ENCODE data around the gene ANKS1A. TPM values are rescaled to one million over a fixed set of nuclear protein-coding genes. Genes with fewer than 3 reads are reported as not detected.

The ANKS1A gene
- polyA plus RNA-seq, 4 donors: 6.5 to 29.9 (median 10.8) TPM

DNA sequence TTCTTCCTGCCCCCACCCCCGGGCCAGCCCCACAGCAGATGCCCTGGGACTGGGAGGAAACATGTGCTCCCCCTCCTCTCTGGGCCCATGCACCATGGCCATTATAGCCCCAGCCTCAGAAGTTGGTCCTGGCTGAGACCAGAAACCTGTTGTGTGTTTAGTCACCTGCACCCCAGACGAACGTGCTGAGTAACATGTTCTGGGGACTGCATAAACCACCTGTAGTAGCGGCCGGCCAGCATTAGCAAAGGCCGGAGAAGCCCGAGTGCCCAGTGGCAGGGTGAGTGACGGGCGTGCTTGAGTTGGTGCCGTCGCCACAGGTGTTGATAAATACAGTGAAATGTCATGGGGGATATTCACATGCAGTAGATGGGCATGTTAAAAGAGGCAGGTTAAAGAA is 178.2 kb downstream of the ANKS1A start:
- Histone ChIP-seq H3K9me3 (ENCODE audit: control insufficient read depth in 2 of 2, insufficient read depth in 1 of 2, low read depth in 1 of 2, low read length in 1 of 2) (no peaks in the 10 kb centered on the region), H3K36me3 (ENCODE audit: control insufficient read depth in 3 of 3, insufficient read depth in 2 of 3, low read depth in 1 of 3, low read length in 3 of 3) (peaks cover 4 to 77% (median 9%) of the 10 kb centered on the region in 3 donors), H3K27ac (ENCODE audit: low read depth in 1 of 3, low read length in 2 of 3) (no peak overlapping the region), H3K4me1 (ENCODE audit: control insufficient read depth in 3 of 3, insufficient read depth in 2 of 3, low read depth in 1 of 3, low read length in 2 of 3) (no peaks in the 10 kb centered on the region), H3K4me3 (ENCODE audit: low read depth in 1 of 3, low read length in 3 of 3) (no peak overlapping the region), H3K27me3 (ENCODE audit: control insufficient read depth in 3 of 3, insufficient read depth in 3 of 3, low read length in 3 of 3) (no peaks in the 10 kb centered on the region)
- 92 to 99% (median 95%) methylated on average over 11 of the region's 11 CpGs for WGBS, 3 donors
- no peak for FAIRE-seq
- no peak for DNase-seq

DNA sequence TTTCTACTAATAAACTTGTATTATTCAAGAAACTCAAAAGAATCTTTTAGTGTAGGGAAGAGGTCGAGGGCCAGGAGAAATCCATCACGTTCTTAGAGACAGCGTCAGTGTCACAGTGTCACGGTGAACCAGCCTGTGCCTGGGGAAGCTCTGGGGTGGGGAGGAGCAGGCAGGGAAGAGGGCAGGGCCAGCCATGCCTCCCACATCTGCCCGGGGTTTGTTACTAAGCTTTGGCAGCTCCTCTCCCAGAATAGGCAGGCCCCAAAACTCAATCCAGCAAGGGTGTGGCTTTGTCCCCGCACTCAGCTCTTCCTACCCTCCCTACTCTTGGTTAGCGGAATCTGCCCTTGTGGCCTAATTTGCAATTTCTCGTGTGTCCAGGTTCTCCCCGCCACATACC is 179.2 kb downstream of the ANKS1A start:
- no peak overlapping the region for H3K4me3 ChIP-seq (ENCODE audit: low read depth in 1 of 3, low read length in 3 of 3)
- no peaks in the 10 kb centered on the region for H3K4me1 ChIP-seq (ENCODE audit: control insufficient read depth in 3 of 3, insufficient read depth in 2 of 3, low read depth in 1 of 3, low read length in 2 of 3)
- DNase-seq (no peak), FAIRE-seq (no peak)
- H3K27ac ChIP-seq (ENCODE audit: low read depth in 1 of 3, low read length in 2 of 3): no peak overlapping the region
- 78 to 88% (median 85%) methylated on average over 9 of the region's 9 CpGs for WGBS, 3 donors
- H3K9me3 ChIP-seq (ENCODE audit: control insufficient read depth in 2 of 2, insufficient read depth in 1 of 2, low read depth in 1 of 2, low read length in 1 of 2): no peaks in the 10 kb centered on the region
- H3K36me3 ChIP-seq (ENCODE audit: control insufficient read depth in 3 of 3, insufficient read depth in 2 of 3, low read depth in 1 of 3, low read length in 3 of 3): peaks cover 4 to 78% (median 11%) of the 10 kb centered on the region in 3 donors
- no peaks in the 10 kb centered on the region for H3K27me3 ChIP-seq (ENCODE audit: control insufficient read depth in 3 of 3, insufficient read depth in 3 of 3, low read length in 3 of 3)

DNA sequence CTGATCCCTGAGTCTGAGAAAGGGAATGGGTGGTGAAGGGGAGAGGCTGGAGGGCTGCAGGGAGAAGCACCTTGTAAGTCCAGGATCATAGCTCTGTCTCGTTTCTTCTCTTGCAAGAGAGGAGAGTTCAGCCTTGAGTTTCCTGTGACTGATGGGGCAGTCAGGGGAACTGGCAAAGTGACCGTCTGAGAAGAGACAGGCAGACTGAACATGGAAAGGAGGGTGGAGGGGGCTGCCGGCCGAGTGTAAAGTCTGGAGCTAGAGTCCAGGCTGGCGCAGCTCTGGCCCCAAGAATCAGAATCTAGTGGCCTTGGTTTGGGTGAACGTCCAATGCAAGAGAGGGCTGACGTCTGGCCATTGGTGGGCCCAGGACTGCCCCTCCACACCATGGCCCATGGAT is 179.6 kb downstream of the ANKS1A start:
- 86 to 96% (median 94%) methylated on average over 7 of the region's 7 CpGs for WGBS, 3 donors
- FAIRE-seq: no peak
- DNase-seq: no peak
- H3K4me1 ChIP-seq (ENCODE audit: control insufficient read depth in 3 of 3, insufficient read depth in 2 of 3, low read depth in 1 of 3, low read length in 2 of 3): no peaks in the 10 kb centered on the region
- H3K27ac ChIP-seq (ENCODE audit: low read depth in 1 of 3, low read length in 2 of 3): no peak overlapping the region
- no peaks in the 10 kb centered on the region for H3K9me3 ChIP-seq (ENCODE audit: control insufficient read depth in 2 of 2, insufficient read depth in 1 of 2, low read depth in 1 of 2, low read length in 1 of 2)
- H3K27me3 ChIP-seq (ENCODE audit: control insufficient read depth in 3 of 3, insufficient read depth in 3 of 3, low read length in 3 of 3): no peaks in the 10 kb centered on the region
- H3K36me3 ChIP-seq (ENCODE audit: control insufficient read depth in 3 of 3, insufficient read depth in 2 of 3, low read depth in 1 of 3, low read length in 3 of 3): peaks cover 2 to 78% (median 10%) of the 10 kb centered on the region in 3 donors
- H3K4me3 ChIP-seq (ENCODE audit: low read depth in 1 of 3, low read length in 3 of 3): no peak overlapping the region

DNA sequence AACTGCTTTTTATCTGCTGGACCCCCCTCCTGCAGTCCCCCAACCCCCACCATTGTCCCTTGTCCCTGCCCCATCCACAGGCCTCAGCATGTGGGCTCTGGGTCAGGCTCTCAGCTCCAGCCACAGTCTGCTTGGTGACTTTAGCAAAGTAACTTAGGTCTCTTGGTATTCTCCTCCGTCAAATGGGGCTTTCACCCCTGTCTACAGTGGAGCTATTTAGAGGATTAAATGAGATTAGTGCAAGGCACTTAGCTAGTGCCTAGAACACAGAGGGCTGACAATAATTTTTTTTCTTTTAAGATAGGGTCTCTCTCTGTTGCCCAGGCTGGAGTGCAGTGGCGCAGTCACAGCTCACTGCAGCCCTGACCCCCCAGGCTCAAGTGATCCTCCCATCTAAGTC is 180.2 kb downstream of the ANKS1A start:
- no peak overlapping the region for H3K27ac ChIP-seq (ENCODE audit: low read depth in 1 of 3, low read length in 2 of 3)
- 89 to 100% (median 94%) methylated on average over 2 of the region's 2 CpGs for WGBS, 3 donors
- FAIRE-seq (no peak), DNase-seq (no peak)
- peaks cover 0 to 78% (median 7%) of the 10 kb centered on the region in 3 donors for H3K36me3 ChIP-seq (ENCODE audit: control insufficient read depth in 3 of 3, insufficient read depth in 2 of 3, low read depth in 1 of 3, low read length in 3 of 3)
- no peaks in the 10 kb centered on the region for H3K9me3 ChIP-seq (ENCODE audit: control insufficient read depth in 2 of 2, insufficient read depth in 1 of 2, low read depth in 1 of 2, low read length in 1 of 2)
- H3K4me1 ChIP-seq (ENCODE audit: control insufficient read depth in 3 of 3, insufficient read depth in 2 of 3, low read depth in 1 of 3, low read length in 2 of 3): no peaks in the 10 kb centered on the region
- no peaks in the 10 kb centered on the region for H3K27me3 ChIP-seq (ENCODE audit: control insufficient read depth in 3 of 3, insufficient read depth in 3 of 3, low read length in 3 of 3)
- H3K4me3 ChIP-seq (ENCODE audit: low read depth in 1 of 3, low read length in 3 of 3): no peak overlapping the region

DNA sequence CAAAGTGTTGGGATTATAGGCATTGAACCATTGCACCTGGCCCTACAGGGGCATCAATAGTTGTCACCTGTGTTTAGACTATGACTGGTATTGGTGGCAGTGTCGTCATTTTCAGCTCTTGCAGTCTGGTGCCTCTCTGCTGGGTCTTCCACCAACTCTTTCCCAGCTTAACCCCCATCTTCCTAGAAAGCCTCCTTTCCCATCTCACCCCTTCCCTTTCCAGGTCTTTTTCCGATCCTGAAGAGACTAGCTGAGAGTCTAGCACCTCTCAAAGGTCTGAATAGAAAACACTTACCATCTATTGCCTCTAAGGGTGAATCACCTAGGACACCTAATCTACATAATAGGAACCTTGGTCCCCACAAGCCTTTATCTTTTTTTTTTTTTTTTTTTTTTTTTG is 181.1 kb downstream of the ANKS1A start:
- Histone ChIP-seq H3K4me3 (ENCODE audit: low read depth in 1 of 3, low read length in 3 of 3) (no peak overlapping the region), H3K36me3 (ENCODE audit: control insufficient read depth in 3 of 3, insufficient read depth in 2 of 3, low read depth in 1 of 3, low read length in 3 of 3) (peaks cover 0 to 77% (median 7%) of the 10 kb centered on the region in 3 donors), H3K9me3 (ENCODE audit: control insufficient read depth in 2 of 2, insufficient read depth in 1 of 2, low read depth in 1 of 2, low read length in 1 of 2) (no peaks in the 10 kb centered on the region), H3K4me1 (ENCODE audit: control insufficient read depth in 3 of 3, insufficient read depth in 2 of 3, low read depth in 1 of 3, low read length in 2 of 3) (no peaks in the 10 kb centered on the region), H3K27me3 (ENCODE audit: control insufficient read depth in 3 of 3, insufficient read depth in 3 of 3, low read length in 3 of 3) (no peaks in the 10 kb centered on the region), H3K27ac (ENCODE audit: low read depth in 1 of 3, low read length in 2 of 3) (no peak overlapping the region)
- DNase-seq: no peak
- 91 to 97% (median 93%) methylated on average over 2 of the region's 2 CpGs for WGBS, 3 donors
- FAIRE-seq: no peak

DNA sequence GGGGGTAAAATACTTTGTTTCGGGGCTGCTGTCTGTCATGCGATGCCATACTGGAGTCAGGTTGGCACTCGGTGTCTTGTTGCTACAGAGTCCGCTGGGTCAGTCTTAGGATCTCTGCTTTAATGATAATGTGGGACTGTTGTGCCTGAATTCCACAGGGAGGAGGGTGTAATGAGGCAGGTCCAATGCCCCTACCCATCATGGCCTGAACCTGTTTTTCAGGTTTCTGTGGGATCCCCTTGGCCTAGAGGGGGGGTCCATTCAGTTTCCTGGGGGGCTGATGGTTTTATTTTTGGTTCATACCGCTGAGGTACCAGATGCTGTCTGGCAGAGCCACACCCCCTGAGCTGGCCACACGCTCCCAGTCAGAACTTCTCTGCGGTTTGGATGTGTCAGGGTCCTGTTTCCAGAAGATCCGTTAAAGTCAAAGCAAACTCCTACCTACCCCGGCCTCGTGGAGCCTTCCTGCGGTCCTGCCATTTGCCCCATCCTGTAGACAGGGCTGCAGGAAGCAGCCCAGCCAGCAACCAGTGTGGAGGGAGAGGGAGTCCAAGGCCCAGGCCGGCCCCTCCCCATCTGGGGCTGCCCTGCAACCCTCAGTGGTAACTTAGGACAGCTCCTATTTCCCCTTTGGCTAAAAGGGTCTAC is 182.4 kb downstream of the ANKS1A start:
- Histone ChIP-seq H3K27me3 (ENCODE audit: control insufficient read depth in 3 of 3, insufficient read depth in 3 of 3, low read length in 3 of 3) (no peaks in the 10 kb centered on the region), H3K36me3 (ENCODE audit: control insufficient read depth in 3 of 3, insufficient read depth in 2 of 3, low read depth in 1 of 3, low read length in 3 of 3) (peaks cover 0 to 74% (median 2%) of the 10 kb centered on the region in 3 donors), H3K4me1 (ENCODE audit: control insufficient read depth in 3 of 3, insufficient read depth in 2 of 3, low read depth in 1 of 3, low read length in 2 of 3) (no peaks in the 10 kb centered on the region), H3K9me3 (ENCODE audit: control insufficient read depth in 2 of 2, insufficient read depth in 1 of 2, low read depth in 1 of 2, low read length in 1 of 2) (no peaks in the 10 kb centered on the region), H3K4me3 (ENCODE audit: low read depth in 1 of 3, low read length in 3 of 3) (no peak overlapping the region), H3K27ac (ENCODE audit: low read depth in 1 of 3, low read length in 2 of 3) (no peak overlapping the region)
- no peak for FAIRE-seq
- WGBS, 3 donors: 84 to 91% (median 84%) methylated on average over 12 of the region's 12 CpGs
- DNase-seq: no peak

DNA sequence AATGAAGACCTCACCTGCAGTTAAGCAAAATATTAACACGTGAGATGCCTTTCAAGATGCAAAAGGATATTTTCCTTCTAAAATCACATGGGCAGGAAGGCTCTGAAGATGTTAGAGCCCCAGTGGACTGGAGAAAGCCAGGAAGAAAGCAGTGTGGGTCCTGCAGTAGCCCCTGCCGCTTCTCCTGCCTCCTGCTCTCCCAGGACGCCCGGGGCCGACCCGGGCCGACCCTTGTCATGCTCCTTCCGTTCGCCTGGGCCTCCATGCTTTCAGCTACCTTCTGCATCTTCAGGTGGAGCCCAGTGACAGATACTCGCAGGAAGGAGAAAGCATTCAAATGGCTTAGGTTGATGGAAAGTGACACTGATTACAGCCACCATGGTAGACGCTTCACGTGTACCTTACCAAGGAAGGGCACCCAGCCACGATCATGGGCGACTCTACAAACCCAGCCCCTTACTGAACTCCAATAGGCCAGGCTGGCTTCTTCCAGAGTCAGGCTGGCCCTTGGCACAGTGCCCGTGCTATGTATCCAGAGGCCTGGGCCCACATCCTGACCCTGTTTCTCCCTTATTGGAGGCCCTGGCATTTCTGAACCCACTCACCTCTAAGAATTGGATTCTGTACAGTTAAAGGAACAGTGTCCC is 183.1 kb downstream of the ANKS1A start:
- WGBS, 3 donors: 76 to 81% (median 80%) methylated on average over 15 of the region's 15 CpGs
- no peak for FAIRE-seq
- H3K27ac ChIP-seq (ENCODE audit: low read depth in 1 of 3, low read length in 2 of 3): no peak overlapping the region
- H3K4me3 ChIP-seq (ENCODE audit: low read depth in 1 of 3, low read length in 3 of 3): no peak overlapping the region
- no peak for DNase-seq
- no peaks in the 10 kb centered on the region for H3K9me3 ChIP-seq (ENCODE audit: control insufficient read depth in 2 of 2, insufficient read depth in 1 of 2, low read depth in 1 of 2, low read length in 1 of 2)
- peaks cover 0 to 74% (median 2%) of the 10 kb centered on the region in 3 donors for H3K36me3 ChIP-seq (ENCODE audit: control insufficient read depth in 3 of 3, insufficient read depth in 2 of 3, low read depth in 1 of 3, low read length in 3 of 3)
- no peaks in the 10 kb centered on the region for H3K27me3 ChIP-seq (ENCODE audit: control insufficient read depth in 3 of 3, insufficient read depth in 3 of 3, low read length in 3 of 3)
- H3K4me1 ChIP-seq (ENCODE audit: control insufficient read depth in 3 of 3, insufficient read depth in 2 of 3, low read depth in 1 of 3, low read length in 2 of 3): no peaks in the 10 kb centered on the region

DNA sequence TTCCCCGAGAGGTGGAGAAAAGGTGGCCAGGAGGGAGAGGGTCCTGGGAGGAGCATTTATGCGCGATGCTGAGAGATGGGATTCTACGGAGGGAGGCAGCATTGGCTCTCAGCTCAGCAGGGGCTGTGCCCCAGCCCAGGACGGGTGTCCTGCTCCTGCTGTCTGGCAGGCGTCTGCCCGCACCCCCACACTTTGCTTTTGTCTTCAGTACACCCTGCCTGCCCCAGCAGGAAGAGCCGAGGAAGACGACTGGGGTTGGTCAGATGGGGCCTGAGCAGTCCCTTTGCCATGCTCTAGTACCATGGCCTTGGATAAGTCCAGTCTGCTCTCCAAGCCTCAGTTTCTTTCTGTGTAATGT is 183.6 kb downstream of the ANKS1A start:
- FAIRE-seq: no peak

More for the DNA sequence above, 183.6 kb downstream of the ANKS1A start:
- H3K27ac ChIP-seq (ENCODE audit: low read depth in 1 of 3, low read length in 2 of 3): no peak overlapping the region
- no peaks in the 10 kb centered on the region for H3K9me3 ChIP-seq (ENCODE audit: control insufficient read depth in 2 of 2, insufficient read depth in 1 of 2, low read depth in 1 of 2, low read length in 1 of 2)
- no peak overlapping the region for H3K4me3 ChIP-seq (ENCODE audit: low read depth in 1 of 3, low read length in 3 of 3)
- peaks cover 0 to 76% (median 4%) of the 10 kb centered on the region in 3 donors for H3K36me3 ChIP-seq (ENCODE audit: control insufficient read depth in 3 of 3, insufficient read depth in 2 of 3, low read depth in 1 of 3, low read length in 3 of 3)
- no peak for DNase-seq
- WGBS, 3 donors: 93 to 95% (median 95%) methylated on average over 9 of the region's 9 CpGs
- no peaks in the 10 kb centered on the region for H3K4me1 ChIP-seq (ENCODE audit: control insufficient read depth in 3 of 3, insufficient read depth in 2 of 3, low read depth in 1 of 3, low read length in 2 of 3)
- no peaks in the 10 kb centered on the region for H3K27me3 ChIP-seq (ENCODE audit: control insufficient read depth in 3 of 3, insufficient read depth in 3 of 3, low read length in 3 of 3)
